Measurements from ENCODE around the gene ADAM10.

ADAM10 gene

GRCh38 chr15:58551084-58551763, 198.3 kb downstream of the ADAM10 start:
- TF ChIP-seq, protein P1, sequence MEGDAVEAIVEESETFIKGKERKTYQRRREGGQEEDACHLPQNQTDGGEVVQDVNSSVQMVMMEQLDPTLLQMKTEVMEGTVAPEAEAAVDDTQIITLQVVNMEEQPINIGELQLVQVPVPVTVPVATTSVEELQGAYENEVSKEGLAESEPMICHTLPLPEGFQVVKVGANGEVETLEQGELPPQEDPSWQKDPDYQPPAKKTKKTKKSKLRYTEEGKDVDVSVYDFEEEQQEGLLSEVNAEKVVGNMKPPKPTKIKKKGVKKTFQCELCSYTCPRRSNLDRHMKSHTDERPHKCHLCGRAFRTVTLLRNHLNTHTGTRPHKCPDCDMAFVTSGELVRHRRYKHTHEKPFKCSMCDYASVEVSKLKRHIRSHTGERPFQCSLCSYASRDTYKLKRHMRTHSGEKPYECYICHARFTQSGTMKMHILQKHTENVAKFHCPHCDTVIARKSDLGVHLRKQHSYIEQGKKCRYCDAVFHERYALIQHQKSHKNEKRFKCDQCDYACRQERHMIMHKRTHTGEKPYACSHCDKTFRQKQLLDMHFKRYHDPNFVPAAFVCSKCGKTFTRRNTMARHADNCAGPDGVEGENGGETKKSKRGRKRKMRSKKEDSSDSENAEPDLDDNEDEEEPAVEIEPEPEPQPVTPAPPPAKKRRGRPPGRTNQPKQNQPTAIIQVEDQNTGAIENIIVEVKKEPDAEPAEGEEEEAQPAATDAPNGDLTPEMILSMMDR (IDR thresholded peaks at IDR 0.05): no peak

GRCh38 chr15:58549785-58550074, 199.8 kb downstream of the ADAM10 start:
- TF ChIP-seq, protein P1 (IDR thresholded peaks at IDR 0.05): no peak

GRCh38 chr15:58549013-58549784, 200.3 kb downstream of the ADAM10 start:
- TF ChIP-seq, protein P1 (IDR thresholded peaks at IDR 0.05): no peak

DNA sequence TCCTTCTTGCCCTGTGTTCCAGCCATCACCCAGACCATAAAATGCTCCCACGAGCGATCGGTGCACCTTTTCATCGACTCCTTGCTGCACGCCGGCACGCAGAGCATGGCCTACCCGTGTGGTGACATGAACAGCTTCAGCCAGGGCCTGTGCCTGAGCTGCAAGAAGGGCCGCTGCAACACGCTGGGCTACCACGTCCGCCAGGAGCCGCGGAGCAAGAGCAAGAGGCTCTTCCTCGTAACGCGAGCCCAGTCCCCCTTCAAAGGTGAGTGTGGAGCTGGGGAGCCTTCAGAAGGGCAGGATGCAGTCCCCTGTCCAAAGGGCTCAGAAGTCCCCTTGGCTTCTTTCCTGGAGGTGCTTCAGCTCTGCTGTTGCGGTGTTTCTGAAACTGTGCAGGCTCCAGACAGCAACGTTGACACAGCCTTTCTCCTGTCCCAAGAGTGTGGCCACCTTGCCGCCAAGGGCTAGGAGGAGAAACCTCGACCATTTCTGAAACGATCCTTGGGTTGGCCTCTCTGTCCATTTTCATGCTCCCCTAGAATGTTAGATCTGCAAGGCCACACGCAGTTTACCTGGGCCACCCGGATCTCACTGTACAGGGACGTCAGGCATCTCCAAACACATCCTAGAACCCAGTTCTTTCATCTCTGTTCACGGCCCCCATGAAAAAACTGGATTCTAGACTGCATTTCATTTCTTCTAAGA, 201.0 kb downstream of the ADAM10 start:
- TF ChIP-seq, protein P1 (IDR thresholded peaks at IDR 0.05): no peak

DNA sequence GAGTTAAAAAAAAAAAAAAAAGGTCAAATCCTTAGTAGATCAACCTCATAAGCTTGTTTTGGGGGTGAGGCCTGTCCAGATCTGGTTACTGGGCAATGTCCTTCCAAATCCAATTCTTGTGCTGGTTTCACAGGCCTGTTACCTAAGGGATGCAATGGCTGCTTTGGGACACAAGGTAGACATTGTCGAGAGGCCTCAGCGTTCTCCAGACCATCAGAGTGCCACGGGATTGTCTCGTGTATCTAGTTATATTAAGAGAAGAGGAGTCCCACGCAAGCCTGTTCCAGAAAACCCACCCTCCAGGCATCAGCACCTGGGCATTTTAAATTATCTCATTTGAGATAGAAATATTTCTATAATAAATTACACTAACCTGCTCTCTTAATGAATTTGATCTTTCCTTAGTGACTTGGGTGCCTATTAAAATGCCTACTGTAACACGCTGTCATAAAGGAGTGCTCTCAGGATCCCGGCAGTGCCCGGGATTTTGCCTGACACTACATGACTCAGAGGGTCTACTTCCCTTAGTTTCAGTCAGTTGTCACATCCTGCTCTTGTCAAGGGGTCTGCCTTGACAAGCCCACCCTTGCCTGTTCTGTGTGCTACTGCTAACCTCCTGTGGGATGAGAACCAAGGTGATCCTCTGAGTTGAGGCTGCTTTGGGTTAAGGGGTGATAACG, 201.7 kb downstream of the ADAM10 start:
- TF ChIP-seq, protein P1 (IDR thresholded peaks at IDR 0.05): no peak

GRCh38 chr15:58546635-58547627, 202.6 kb downstream of the ADAM10 start:
- TF ChIP-seq, protein P1 (IDR thresholded peaks at IDR 0.05): no peak
